Activated CD4-positive, alpha-beta T cell treated with anti-CD3 and anti-CD28 coated beads for 24 hours (primary cell): Measurements from ENCODE around the gene GPAT3.

Source experiments
- DNase-seq, 2 donors: peaks; one replicate each; pipeline ENCODE4 v3.0.0-alpha.2; 2020; ENCODE audit warnings: low read depth in 2 of 2

The GPAT3 gene

GRCh38 chr4:83644677-83645659, 109.1 kb downstream of the GPAT3 start:
- DNase-seq, result peak in 1 of 2 donors; percentile 36

GRCh38 chr4:83646538-83647239, 110.8 kb downstream of the GPAT3 start:
- no peak for DNase-seq

- DNase-seq, result no peak
These were observed 115.9 kb downstream of the GPAT3 start for GRCh38 chr4:83651846-83652245.
